NB4 (cell line): ENCODE results near the gene AKT3.

Experiments
- MYC ChIP-seq: IDR thresholded peaks from 2 replicates; pipeline ENCODE4 v1.6.1; 2011; ENCODE audit warnings: low read depth, low read length
- POLR2A ChIP-seq: IDR thresholded peaks from 2 replicates; pipeline ENCODE4 v1.6.1; 2011; ENCODE audit warnings: mild to moderate bottlenecking; ENCODE audit not compliant: insufficient read length; ENCODE audit errors: extremely low read depth
- TF ChIP-seq, protein P1 (sequence below): IDR thresholded peaks from one replicate; pipeline ENCODE4 v1.5.1; 2012; ENCODE audit warnings: low read depth, low read length

DNA sequence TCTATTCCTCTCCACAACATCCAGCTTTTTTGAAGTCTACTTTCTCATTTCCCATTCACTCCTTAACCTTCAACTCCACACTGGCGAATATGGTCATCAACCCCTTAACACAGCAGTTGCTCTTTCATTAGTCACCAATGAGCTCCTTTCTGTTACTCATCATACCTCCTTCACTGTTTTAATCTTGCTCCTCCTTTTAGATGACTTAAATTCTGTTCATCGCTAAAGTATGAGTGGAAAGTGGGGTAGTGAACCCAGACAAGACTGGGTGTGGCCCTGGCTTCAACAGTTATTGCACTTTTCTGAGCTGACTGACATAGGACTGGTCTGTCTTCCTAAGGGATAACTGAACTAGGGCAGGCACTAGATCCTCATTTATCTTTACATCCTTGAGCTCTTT lies 51.3 kb downstream of the AKT3 start:
- TF ChIP-seq, protein P1, sequence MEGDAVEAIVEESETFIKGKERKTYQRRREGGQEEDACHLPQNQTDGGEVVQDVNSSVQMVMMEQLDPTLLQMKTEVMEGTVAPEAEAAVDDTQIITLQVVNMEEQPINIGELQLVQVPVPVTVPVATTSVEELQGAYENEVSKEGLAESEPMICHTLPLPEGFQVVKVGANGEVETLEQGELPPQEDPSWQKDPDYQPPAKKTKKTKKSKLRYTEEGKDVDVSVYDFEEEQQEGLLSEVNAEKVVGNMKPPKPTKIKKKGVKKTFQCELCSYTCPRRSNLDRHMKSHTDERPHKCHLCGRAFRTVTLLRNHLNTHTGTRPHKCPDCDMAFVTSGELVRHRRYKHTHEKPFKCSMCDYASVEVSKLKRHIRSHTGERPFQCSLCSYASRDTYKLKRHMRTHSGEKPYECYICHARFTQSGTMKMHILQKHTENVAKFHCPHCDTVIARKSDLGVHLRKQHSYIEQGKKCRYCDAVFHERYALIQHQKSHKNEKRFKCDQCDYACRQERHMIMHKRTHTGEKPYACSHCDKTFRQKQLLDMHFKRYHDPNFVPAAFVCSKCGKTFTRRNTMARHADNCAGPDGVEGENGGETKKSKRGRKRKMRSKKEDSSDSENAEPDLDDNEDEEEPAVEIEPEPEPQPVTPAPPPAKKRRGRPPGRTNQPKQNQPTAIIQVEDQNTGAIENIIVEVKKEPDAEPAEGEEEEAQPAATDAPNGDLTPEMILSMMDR = no peak
- TF ChIP-seq POLR2A (no peak), MYC (no peak)
